Mesendoderm (in vitro differentiated cells): Measurements from ENCODE around the gene ATOH8.

Source experiments
- DNase-seq: peaks from one replicate; pipeline ENCODE4 v3.0.0; 2013
- H2AK5ac ChIP-seq: 2 replicates; pipeline ENCODE4 v1.6.1; 2013; ENCODE audit warnings: low read length, inconsistent platforms
- H2BK120ac ChIP-seq: 2 replicates; pipeline ENCODE4 v1.6.1; 2013; ENCODE audit warnings: low read depth, mild to moderate bottlenecking, low read length, moderate library complexity, mixed read lengths
- H2BK15ac ChIP-seq: replicated peaks from 2 replicates; pipeline ENCODE4 v1.6.1; 2013; ENCODE audit warnings: low read depth, mild to moderate bottlenecking, moderate library complexity
- H2BK5ac ChIP-seq: 2 replicates; pipeline ENCODE4 v1.6.1; 2013; ENCODE audit warnings: low read length, inconsistent platforms
- H3K18ac ChIP-seq: 2 replicates; pipeline ENCODE4 v1.6.1; 2013; ENCODE audit warnings: mild to moderate bottlenecking, low read length, mixed read lengths
- H3K23ac ChIP-seq: one replicate; pipeline ENCODE4 v1.6.1; 2013; ENCODE audit warnings: low read length
- H3K27ac ChIP-seq: 2 replicates; pipeline ENCODE4 v1.5.1; 2013; ENCODE audit warnings: low read depth, mild to moderate bottlenecking, inconsistent platforms, low read length, moderate library complexity
- H3K27me3 ChIP-seq: 2 replicates; pipeline ENCODE4 v1.6.1; 2013; ENCODE audit warnings: low read length, control low read depth, mild to moderate bottlenecking, inconsistent platforms; ENCODE audit not compliant: insufficient read depth, poor library complexity
- H3K36me3 ChIP-seq: 2 replicates; pipeline ENCODE4 v1.6.1; 2013; ENCODE audit warnings: low read length, inconsistent platforms; ENCODE audit not compliant: control insufficient read depth, insufficient read depth
- H3K4ac ChIP-seq: one replicate; pipeline ENCODE4 v1.6.1; 2013; ENCODE audit warnings: low read depth, mild to moderate bottlenecking, low read length, moderate library complexity
- H3K4me1 ChIP-seq: 2 replicates; pipeline ENCODE4 v1.6.1; 2013; ENCODE audit warnings: low read depth, low read length, inconsistent platforms; ENCODE audit not compliant: control insufficient read depth
- H3K4me2 ChIP-seq: 2 replicates; pipeline ENCODE4 v1.6.1; 2013; ENCODE audit warnings: low read length
- H3K4me3 ChIP-seq: 2 replicates; pipeline ENCODE4 v1.5.1; 2013; ENCODE audit warnings: mild to moderate bottlenecking, low read length
- H3K56ac ChIP-seq: one replicate; pipeline ENCODE4 v1.6.1; 2013; ENCODE audit warnings: low read length
- H3K79me1 ChIP-seq: 2 replicates; pipeline ENCODE4 v1.6.1; 2013; ENCODE audit warnings: low read length, inconsistent platforms
- H3K79me2 ChIP-seq: 2 replicates; pipeline ENCODE4 v1.6.1; 2013; ENCODE audit warnings: mild to moderate bottlenecking, low read length; ENCODE audit not compliant: control insufficient read depth, insufficient read depth
- H3K9ac ChIP-seq: 2 replicates; pipeline ENCODE4 v1.6.1; 2013; ENCODE audit warnings: low read length, inconsistent platforms
- H4K5ac ChIP-seq: one replicate; pipeline ENCODE4 v1.6.1; 2013; ENCODE audit warnings: low read length
- H4K8ac ChIP-seq: one replicate; pipeline ENCODE4 v1.6.1; 2013; ENCODE audit warnings: low read depth, mild to moderate bottlenecking, control low read depth, low read length, moderate library complexity
- WGBS: extraction: QIAGEN DNeasy Blood & Tissue Kit; methylation state at CpG from one replicate; pipeline ENCODE4 v1.1.7; 2013; ENCODE audit warnings: low lambda C conversion rate, missing lambda C conversion rate; ENCODE audit not compliant: insufficient coverage; ENCODE audit errors: extremely low coverage; 5-methylcytosine and 5-hydroxymethylcytosine counted together

ATOH8 gene

DNA sequence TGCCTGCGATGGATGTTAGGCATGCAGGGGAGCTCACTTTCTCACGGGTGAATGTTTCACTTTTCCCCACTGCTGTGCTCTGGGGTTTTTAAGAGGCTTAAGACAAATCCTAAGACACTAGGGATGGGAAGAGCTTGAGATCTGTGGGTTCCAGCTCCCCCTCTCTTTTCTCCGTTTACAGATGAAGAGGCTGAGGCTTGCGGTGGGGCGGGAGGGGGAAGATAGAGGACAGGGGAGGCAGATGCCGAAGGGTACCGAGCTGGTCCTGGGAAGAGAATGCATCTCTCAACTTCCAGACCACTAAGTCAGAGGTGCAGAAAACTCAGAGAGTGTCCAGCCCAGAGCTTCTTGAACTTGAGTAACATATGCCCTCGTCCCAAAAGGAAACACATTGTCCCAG lies 8.2 kb upstream of the ATOH8 start:
- Histone ChIP-seq H3K4me2 (no peak overlapping the region), H3K23ac (no peak overlapping the region), H3K27ac (no peak overlapping the region), H3K4me3 (no peak overlapping the region), H3K27me3 (no peaks in the 10 kb centered on the region), H3K4me1 (no peaks in the 10 kb centered on the region), H3K79me1 (no peaks in the 10 kb centered on the region), H3K9ac (no peak overlapping the region), H2AK5ac (no peak overlapping the region), H3K18ac (no peak overlapping the region), H4K5ac (no peak overlapping the region), H3K56ac (no peak overlapping the region), H2BK15ac (no peak overlapping the region), H3K4ac (no peak overlapping the region), H2BK5ac (no peak overlapping the region), H2BK120ac (no peak overlapping the region), H4K8ac (no peak overlapping the region), H3K79me2 (no peaks in the 10 kb centered on the region), H3K36me3 (no peaks in the 10 kb centered on the region)
- no peak for DNase-seq
- no CpG with 5 or more reads among the region's 8 CpGs for WGBS

DNA sequence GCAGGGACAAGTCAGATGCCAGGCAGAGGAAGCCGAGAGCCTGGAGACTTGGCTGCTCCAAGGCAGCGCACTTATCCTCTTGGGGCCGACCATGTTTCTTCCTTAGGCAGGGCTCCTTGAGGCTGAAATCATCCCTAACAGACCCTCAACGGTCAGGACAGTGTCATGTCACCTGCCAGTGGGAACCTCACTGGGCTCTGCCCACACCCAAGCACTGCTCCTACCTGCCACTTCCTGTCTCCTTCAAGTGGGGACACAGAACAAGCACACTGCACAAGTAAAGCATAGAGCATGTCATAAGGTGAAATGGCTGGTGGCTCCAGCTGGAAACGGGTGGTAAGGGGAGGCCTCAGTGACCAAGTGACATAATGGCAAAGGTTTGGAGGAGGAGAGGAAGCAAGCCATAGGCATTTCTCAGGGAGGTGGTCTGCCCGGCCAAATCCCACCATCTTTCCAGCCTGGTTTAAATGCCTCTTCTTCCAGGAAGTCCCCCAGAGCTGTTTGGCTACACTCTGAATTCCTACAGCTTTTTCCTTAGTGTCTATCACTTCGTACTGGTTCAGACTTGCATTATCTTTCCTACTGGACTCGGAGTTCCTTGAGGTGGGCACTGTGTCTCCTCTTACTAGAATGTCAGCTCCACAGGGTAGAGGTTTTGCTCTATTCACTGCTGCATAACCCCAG lies 7.3 kb upstream of the ATOH8 start:
- Histone ChIP-seq H3K4me3 (no peak overlapping the region), H3K79me2 (no peaks in the 10 kb centered on the region), H3K36me3 (no peaks in the 10 kb centered on the region), H3K27me3 (peaks cover under 1% of the 10 kb centered on the region), H3K79me1 (no peaks in the 10 kb centered on the region), H3K18ac (no peak overlapping the region), H2BK5ac (no peak overlapping the region), H4K8ac (no peak overlapping the region), H3K56ac (no peak overlapping the region), H3K4me2 (no peak overlapping the region), H3K4ac (no peak overlapping the region), H3K27ac (no peak overlapping the region), H3K9ac (no peak overlapping the region), H4K5ac (no peak overlapping the region), H2BK120ac (no peak overlapping the region), H2AK5ac (no peak overlapping the region), H3K23ac (no peak overlapping the region), H2BK15ac (no peak overlapping the region), H3K4me1 (no peaks in the 10 kb centered on the region)
- WGBS, result no CpG with 5 or more reads among the region's 8 CpGs
- no peak for DNase-seq

DNA sequence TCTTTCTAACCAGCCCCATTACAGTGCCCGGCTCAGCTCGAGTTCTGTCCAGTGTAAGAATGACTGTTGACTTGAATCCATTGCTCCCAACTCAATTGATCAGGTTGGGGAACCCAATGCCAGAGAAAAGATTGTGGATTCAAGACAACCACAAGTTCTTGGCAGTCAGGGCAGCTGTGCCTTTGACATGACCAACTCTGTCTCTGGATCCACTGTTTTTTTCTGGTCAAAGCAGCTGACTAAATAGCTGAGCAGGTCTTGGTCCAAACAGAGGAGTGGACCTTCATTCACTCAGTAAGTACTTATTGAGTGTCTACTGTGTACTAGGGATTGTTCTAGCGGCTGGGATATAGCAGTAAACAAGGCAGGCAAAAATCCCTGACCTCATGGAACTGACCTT lies 6.3 kb upstream of the ATOH8 start:
- WGBS, result no CpG with 5 or more reads among the region's 3 CpGs
- Histone ChIP-seq H2BK15ac (no peak overlapping the region), H3K9ac (no peak overlapping the region), H2AK5ac (no peak overlapping the region), H3K4me1 (no peaks in the 10 kb centered on the region), H3K23ac (no peak overlapping the region), H3K79me2 (no peaks in the 10 kb centered on the region), H3K18ac (no peak overlapping the region), H3K27me3 (peaks cover 8% of the 10 kb centered on the region), H3K79me1 (no peaks in the 10 kb centered on the region), H3K56ac (no peak overlapping the region), H3K27ac (no peak overlapping the region), H3K36me3 (no peaks in the 10 kb centered on the region), H3K4ac (no peak overlapping the region), H3K4me2 (no peak overlapping the region), H2BK120ac (no peak overlapping the region), H3K4me3 (no peak overlapping the region), H4K5ac (no peak overlapping the region), H2BK5ac (no peak overlapping the region), H4K8ac (no peak overlapping the region)
- DNase-seq, result no peak

DNA sequence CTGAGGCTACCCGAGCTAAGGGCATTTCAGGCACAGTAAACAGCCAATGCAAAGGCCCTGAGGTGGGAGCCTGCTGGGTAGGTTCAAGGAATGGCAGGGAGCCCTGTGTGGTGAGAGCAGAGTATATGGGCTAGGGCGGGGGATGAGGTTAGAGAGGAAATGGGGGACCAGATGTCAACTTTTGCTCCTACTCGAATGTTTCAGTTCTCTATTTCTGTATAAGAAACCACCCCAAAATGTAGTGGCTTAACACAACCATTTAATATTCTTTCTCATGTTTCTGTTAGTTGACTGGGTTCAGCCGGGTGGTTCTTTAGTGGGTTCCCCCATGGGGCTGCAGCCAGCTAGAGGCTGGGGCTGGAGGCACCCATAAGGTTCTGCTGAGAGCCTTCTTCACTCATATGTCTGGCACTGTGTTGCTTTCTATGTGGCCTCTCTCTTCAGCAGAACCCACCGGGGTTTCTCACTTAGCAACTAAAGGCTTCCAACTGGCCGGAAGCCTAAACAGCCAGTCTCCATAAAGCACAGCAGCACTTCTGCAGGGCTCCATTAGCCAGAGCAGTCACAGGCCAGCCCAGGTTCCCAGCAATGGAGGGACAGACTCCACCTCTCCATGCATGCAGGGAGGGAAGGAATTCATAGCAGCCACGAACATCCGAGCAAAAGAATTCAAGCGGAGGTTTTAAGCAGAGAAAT lies 5.6 kb upstream of the ATOH8 start:
- H3K9ac ChIP-seq, result no peak overlapping the region

DNA sequence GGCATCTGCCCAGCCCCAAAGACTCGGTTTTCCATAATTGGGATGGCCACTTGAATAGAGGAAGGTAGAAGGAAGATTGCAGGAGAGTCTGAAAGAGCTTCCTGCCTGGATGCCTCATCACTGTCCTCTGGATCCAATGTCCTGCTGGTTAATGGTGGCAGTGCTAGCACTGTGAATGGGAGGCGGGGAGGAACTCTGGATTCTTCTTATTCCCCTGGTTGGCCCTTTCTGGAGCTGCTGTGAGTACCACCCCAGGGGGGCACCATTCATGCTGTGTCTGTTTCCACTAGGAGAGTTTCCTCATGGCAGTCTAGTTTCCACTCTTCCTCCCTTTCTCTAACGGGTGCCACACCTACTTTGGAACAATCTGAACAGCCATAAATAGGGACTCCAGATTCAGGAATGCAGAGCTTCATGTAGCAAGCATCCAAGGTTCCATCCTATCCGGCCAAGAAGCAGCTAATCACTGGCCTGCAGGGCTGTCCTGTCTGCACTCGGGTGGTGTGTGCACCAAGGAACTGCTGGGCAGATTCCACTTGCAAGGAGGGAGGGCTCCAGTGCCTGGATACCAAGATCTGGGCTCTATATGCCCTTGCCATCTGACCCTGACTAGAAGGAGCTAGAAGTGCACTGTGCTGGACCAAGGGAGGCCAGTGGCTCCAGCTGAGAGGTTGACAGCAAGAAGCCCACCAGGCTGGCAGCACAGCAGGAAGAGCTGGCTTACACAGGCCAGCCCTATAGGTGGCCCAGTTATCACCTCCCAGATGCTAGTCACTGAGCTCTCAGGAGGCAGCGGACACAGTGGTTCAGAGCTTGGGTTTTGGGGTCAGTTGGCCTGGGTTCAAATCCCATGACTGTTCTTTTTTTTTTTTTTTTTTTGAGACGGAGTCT lies 4.6 kb upstream of the ATOH8 start:
- H4K5ac ChIP-seq, result no peak overlapping the region
- no peak overlapping the region for H2AK5ac ChIP-seq
- no peak overlapping the region for H3K4me2 ChIP-seq
- no peak overlapping the region for H3K56ac ChIP-seq
- no peak overlapping the region for H2BK5ac ChIP-seq
- H3K79me2 ChIP-seq, result no peaks in the 10 kb centered on the region
- peaks cover 14% of the 10 kb centered on the region for H3K27me3 ChIP-seq
- no peak overlapping the region for H2BK120ac ChIP-seq
- no peak overlapping the region for H3K4me3 ChIP-seq
- DNase-seq, result peak; percentile 69
- H3K9ac ChIP-seq, result no peak overlapping the region
- H3K36me3 ChIP-seq, result no peaks in the 10 kb centered on the region
- H3K79me1 ChIP-seq, result no peaks in the 10 kb centered on the region
- H3K18ac ChIP-seq, result no peak overlapping the region
- H3K4me1 ChIP-seq, result no peaks in the 10 kb centered on the region
- H3K27ac ChIP-seq, result no peak overlapping the region
- no CpG with 5 or more reads among the region's 7 CpGs for WGBS
- no peak overlapping the region for H3K4ac ChIP-seq
- H3K23ac ChIP-seq, result no peak overlapping the region
- H4K8ac ChIP-seq, result no peak overlapping the region
- H2BK15ac ChIP-seq, result no peak overlapping the region

More for the DNA sequence above, 5.6 kb upstream of the ATOH8 start:
- Histone ChIP-seq H3K4me3 (no peak overlapping the region), H4K8ac (no peak overlapping the region), H4K5ac (no peak overlapping the region), H3K79me2 (no peaks in the 10 kb centered on the region), H3K56ac (no peak overlapping the region), H3K27me3 (peaks cover 14% of the 10 kb centered on the region), H2BK5ac (no peak overlapping the region), H3K4me1 (no peaks in the 10 kb centered on the region), H3K36me3 (no peaks in the 10 kb centered on the region), H3K23ac (no peak overlapping the region), H3K4me2 (no peak overlapping the region), H3K79me1 (no peaks in the 10 kb centered on the region), H3K18ac (no peak overlapping the region), H2AK5ac (no peak overlapping the region), H2BK15ac (no peak overlapping the region), H3K4ac (no peak overlapping the region), H2BK120ac (no peak overlapping the region), H3K27ac (no peak overlapping the region)
- no CpG with 5 or more reads among the region's 9 CpGs for WGBS
- DNase-seq, result no peak
